H1 (cell line): Measurements from ENCODE around the gene CRHR1. TPM values are rescaled to one million over a fixed set of nuclear protein-coding genes. Genes with fewer than 3 reads are reported as not detected.

Source experiments
- CTCF ChIA-PET: fragments of 300-600 bp; sonication (Branson Sonifier 250); formaldehyde crosslinking; loops from one replicate; lab custom pipeline; 2021; ENCODE audit not compliant: partially characterized antibody; lab: Charles Lee
- POLR2A ChIA-PET: fragments of 300-600 bp; sonication (Branson Sonifier 250); formaldehyde crosslinking; loops from one replicate; lab custom pipeline; 2021; ENCODE audit warnings: inconsistent platforms; ENCODE audit not compliant: partially characterized antibody; lab: Charles Lee
- DNase-seq, 2 experiments: peaks; one replicate each; pipeline versions ENCODE4 v3.0.0 to v3.0.0-alpha.2; 2010 to 2022; ENCODE audit warnings: low spot score in 2 of 2, low read depth in 1 of 2, mixed read lengths in 1 of 2
- FAIRE-seq: peaks from 2 replicates; lab custom pipeline; 2011; peaks lifted over from hg19 to GRCh38; lab: Jason Lieb, UNC
- H2AFZ ChIP-seq: 2 replicates; pipeline ENCODE4 v1.8.1; 2012; ENCODE audit warnings: low read length, inconsistent platforms
- H2AK5ac ChIP-seq: 2 replicates; pipeline ENCODE4 v1.6.1; 2013; ENCODE audit warnings: low read depth, low read length
- H2BK120ac ChIP-seq: replicated peaks from 2 replicates; pipeline ENCODE3; 2013; ENCODE audit warnings: low read depth, low read length, inconsistent platforms
- H2BK12ac ChIP-seq: 2 replicates; pipeline ENCODE4 v1.6.1; 2013; ENCODE audit warnings: low read depth, low read length
- H2BK15ac ChIP-seq: 2 replicates; pipeline ENCODE4 v1.6.1; 2013; ENCODE audit warnings: low read length
- H2BK20ac ChIP-seq: 2 replicates; pipeline ENCODE4 v1.6.1; 2013; ENCODE audit warnings: low read length
- H2BK5ac ChIP-seq: 2 replicates; pipeline ENCODE4 v1.6.1; 2013; ENCODE audit warnings: low read depth, low read length
- H3K14ac ChIP-seq: 2 replicates; pipeline ENCODE4 v1.6.1; 2013; ENCODE audit warnings: inconsistent platforms; ENCODE audit not compliant: insufficient read length
- H3K18ac ChIP-seq: 2 replicates; pipeline ENCODE4 v1.6.1; 2013; ENCODE audit warnings: low read length; ENCODE audit errors: extremely low read depth
- H3K23ac ChIP-seq: 2 replicates; pipeline ENCODE4 v1.6.1; 2013; ENCODE audit warnings: inconsistent platforms; ENCODE audit not compliant: insufficient read length
- H3K23me2 ChIP-seq: 2 replicates; pipeline ENCODE4 v1.6.1; 2013; ENCODE audit warnings: low read depth, low read length
- H3K27ac ChIP-seq: 2 replicates; pipeline ENCODE4 v1.6.1; 2011; ENCODE audit warnings: low read depth, low read length, inconsistent platforms
- H3K27me3 ChIP-seq, 4 experiments: replicated peaks in 1 of 4; 1 replicate in 1 of 4; 2 replicates in 3 of 4; pipeline versions ENCODE4 v1.6.1 to v1.8.1; 2011 to 2013; ENCODE audit warnings: low read length in 3 of 4, mild to moderate bottlenecking in 3 of 4, inconsistent platforms in 2 of 4, mixed read lengths in 2 of 4, moderate library complexity in 1 of 4; ENCODE audit not compliant: control insufficient read depth in 3 of 4, insufficient read depth in 3 of 4; ENCODE audit errors: extremely low read depth in 1 of 4
- H3K36me3 ChIP-seq, 4 experiments: 2 replicates each; pipeline versions ENCODE4 v1.6.1 to v1.8.1; 2011 to 2013; ENCODE audit warnings: mild to moderate bottlenecking in 4 of 4, low read length in 3 of 4, moderate library complexity in 2 of 4, control low read depth in 1 of 4, inconsistent platforms in 1 of 4; ENCODE audit not compliant: insufficient read depth in 4 of 4, control insufficient read depth in 2 of 4
- H3K4ac ChIP-seq: replicated peaks from 2 replicates; pipeline ENCODE3; 2013; ENCODE audit warnings: low read length, low read depth, mixed read lengths, inconsistent platforms; ENCODE audit not compliant: insufficient read length
- H3K4me1 ChIP-seq, 4 experiments: replicated peaks in 1 of 4; 1 replicate in 1 of 4; 2 replicates in 3 of 4; pipeline versions ENCODE4 v1.6.1 to v1.8.1; 2011 to 2013; ENCODE audit warnings: low read length in 3 of 4, inconsistent platforms in 2 of 4, mixed read lengths in 1 of 4; ENCODE audit not compliant: insufficient read depth in 4 of 4, control insufficient read depth in 3 of 4
- H3K4me2 ChIP-seq, 2 experiments: 2 replicates each; pipeline versions ENCODE4 v1.6.1 to v1.8.1; 2011 to 2013; ENCODE audit warnings: low read depth in 2 of 2, low read length in 2 of 2, control low read depth in 1 of 2, inconsistent platforms in 1 of 2, mild to moderate bottlenecking in 1 of 2; ENCODE audit not compliant: insufficient read depth in 1 of 2
- H3K4me3 ChIP-seq, 4 experiments: fragments of 200-600, 300-600 bp in 1 of 4; sonication (generic), shearing (Covaris generic), sonication (Bioruptor Twin) in 1 of 4; 2 replicates each; pipeline versions ENCODE4 v1.5.1 to v1.8.1; 2011 to 2016; ENCODE audit warnings: low read length in 4 of 4, low read depth in 3 of 4, control low read depth in 2 of 4, inconsistent platforms in 2 of 4, mild to moderate bottlenecking in 2 of 4, mixed read lengths in 1 of 4, moderate library complexity in 1 of 4; ENCODE audit not compliant: insufficient read depth in 2 of 4; ENCODE audit errors: extremely low read depth in 1 of 4
- H3K56ac ChIP-seq: replicated peaks from 2 replicates; pipeline ENCODE3; 2013; ENCODE audit warnings: low read depth, mild to moderate bottlenecking, mixed read lengths, low read length, inconsistent platforms; ENCODE audit not compliant: insufficient read length
- H3K79me1 ChIP-seq: 2 replicates; pipeline ENCODE4 v1.6.1; 2013; ENCODE audit warnings: low read depth, low read length, control low read depth
- H3K79me2 ChIP-seq, 2 experiments: 2 replicates each; pipeline versions ENCODE4 v1.6.1 to v1.8.1; 2012 to 2013; ENCODE audit warnings: low read length in 2 of 2, mild to moderate bottlenecking in 2 of 2, inconsistent platforms in 1 of 2; ENCODE audit not compliant: insufficient read depth in 2 of 2, control insufficient read depth in 1 of 2
- H3K9ac ChIP-seq, 4 experiments: replicated peaks in 1 of 4; 1 replicate in 1 of 4; 2 replicates in 3 of 4; pipeline versions ENCODE4 v1.6.1 to v1.8.1; 2011 to 2013; ENCODE audit warnings: low read depth in 3 of 4, low read length in 3 of 4, control low read depth in 2 of 4, mild to moderate bottlenecking in 2 of 4, moderate library complexity in 2 of 4, inconsistent platforms in 1 of 4; ENCODE audit errors: extremely low read depth in 1 of 4
- H3K9me3 ChIP-seq, 2 experiments: 2 replicates each; pipeline versions ENCODE4 v1.6.1 to v1.8.1; 2012 to 2013; ENCODE audit warnings: mild to moderate bottlenecking in 2 of 2, moderate library complexity in 2 of 2, control low read depth in 1 of 2, inconsistent platforms in 1 of 2, low read depth in 1 of 2, low read length in 1 of 2, mixed read lengths in 1 of 2; ENCODE audit not compliant: insufficient read depth in 2 of 2
- H4K20me1 ChIP-seq, 2 experiments: replicated peaks in 1 of 2; 2 replicates each; pipeline versions ENCODE3 to v1.8.1; 2011 to 2013; ENCODE audit warnings: inconsistent platforms in 2 of 2, low read length in 2 of 2, mild to moderate bottlenecking in 1 of 2; ENCODE audit not compliant: insufficient read depth in 2 of 2, control insufficient read depth in 1 of 2
- H4K5ac ChIP-seq: 2 replicates; pipeline ENCODE4 v1.6.1; 2013; ENCODE audit warnings: low read length, low read depth, mixed read lengths, inconsistent platforms; ENCODE audit not compliant: insufficient read length
- H4K8ac ChIP-seq: 2 replicates; pipeline ENCODE4 v1.8.0; 2013; ENCODE audit warnings: mild to moderate bottlenecking, moderate library complexity, low read length, inconsistent platforms; ENCODE audit not compliant: insufficient read depth; ENCODE audit errors: extremely low read depth
- H4K91ac ChIP-seq: replicated peaks from 2 replicates; pipeline ENCODE3; 2013; ENCODE audit warnings: low read length, mixed read lengths, inconsistent platforms; ENCODE audit not compliant: insufficient read length
- CTCF ChIP-seq, 3 experiments: IDR thresholded peaks; 1 replicate in 2 of 3; 2 replicates in 1 of 3; pipeline versions ENCODE4 v1.5.1 to v1.6.1; 2011; ENCODE audit warnings: low read length in 3 of 3, mild to moderate bottlenecking in 3 of 3, inconsistent platforms in 2 of 3, low read depth in 1 of 3, moderate library complexity in 1 of 3; ENCODE audit not compliant: insufficient read depth in 1 of 3; ENCODE audit errors: control extremely low read depth in 1 of 3
- HDAC2 ChIP-seq, 2 experiments: fragments of 300-600 bp in 1 of 2; sonication (generic) in 1 of 2; IDR thresholded peaks; 2 replicates each; pipeline ENCODE4 v1.6.1; 2011 to 2012; ENCODE audit warnings: low read depth in 2 of 2, low read length in 2 of 2, mild to moderate bottlenecking in 2 of 2, moderate library complexity in 2 of 2, borderline replicate concordance in 1 of 2, inconsistent platforms in 1 of 2
- NANOG ChIP-seq: IDR thresholded peaks from 2 replicates; pipeline ENCODE4 v1.6.1; 2011; ENCODE audit warnings: low read length, low read depth, mild to moderate bottlenecking, inconsistent platforms; ENCODE audit not compliant: insufficient read depth, poor library complexity, severe bottlenecking
- SP2 ChIP-seq: IDR thresholded peaks from 2 replicates; pipeline ENCODE4 v1.6.1; 2012; ENCODE audit warnings: mild to moderate bottlenecking, low read length, inconsistent platforms
- SUZ12 ChIP-seq: fragments of 200-600 bp; sonication (generic); IDR thresholded peaks from 2 replicates; pipeline ENCODE4 v1.6.1; 2012; ENCODE audit warnings: mild to moderate bottlenecking, inconsistent platforms, low read length, moderate library complexity, mixed read lengths
- WGBS, 2 experiments: shearing (Covaris generic) in 1 of 2; methylation state at CpG; one replicate each; pipeline versions ENCODE4 v1.1.6 to v1.1.7; 2013 to 2015; ENCODE audit warnings: low lambda C conversion rate in 2 of 2, mixed read lengths in 2 of 2, inconsistent platforms in 1 of 2, low coverage in 1 of 2, missing lambda C conversion rate in 1 of 2; ENCODE audit not compliant: insufficient replicate concordance in 2 of 2, insufficient coverage in 1 of 2, insufficient read length in 1 of 2; ENCODE audit errors: extremely low coverage in 1 of 2, missing lambda C conversion rate in 1 of 2; 5-methylcytosine and 5-hydroxymethylcytosine counted together
- polyA plus RNA-seq, 7 experiments: library from polyadenylated mRNA; depleted of rRNA in 3 of 7; stranded (reverse) in 5 of 7; unstranded in 2 of 7; fragments of >200 nt in 5 of 7; fragments of 200-250 nt in 2 of 7; gene quantifications; 1 replicate in 5 of 7; 2 replicates in 1 of 7; 4 replicates in 1 of 7; pipeline versions ENCODE4 v1.2.1 to v1.2.3, GENCODE V29; 2011 to 2013; ENCODE audit warnings: missing spikeins in 2 of 7, mixed read lengths in 2 of 7
- total RNA-seq: library from RNA; stranded (reverse); fragmentation: NEBNext Ultra II Directional; extraction: Animal tissue kit (Norgen Biotek cat#: 25700); gene quantifications from 2 replicates; pipeline ENCODE4 v1.2.1, GENCODE V29; 2021

Gene CRHR1
- total and polyA plus RNA-seq, 2 of the 8 experiments (the other 6 are each of a cell fraction or from before 2014, with no cell fraction given) = 0.56 to 1.7 TPM

- Histone ChIP-seq H2BK20ac (no peak overlapping the region), H4K5ac (no peak overlapping the region), H4K20me1 (no peaks in the 10 kb centered on the region), H2AFZ (no peak overlapping the region), H3K4me2 (no peak overlapping the region), H3K79me1 (no peaks in the 10 kb centered on the region), H3K4me1 (peaks cover 0 to 13% (median 6%) of the 10 kb centered on the region in 4 experiments; a peak in 5 of 7 replicates), H4K8ac (no peak overlapping the region), H3K4ac (no peak overlapping the region), H3K36me3 (no peaks in the 10 kb centered on the region), H2BK5ac (no peak overlapping the region), H2BK12ac (peak overlapping the region; percentile 50; the same call in 1 of the 2 replicates), H3K14ac (no peak overlapping the region), H3K27ac (no peak overlapping the region), H3K4me3 (no peak overlapping the region), H3K23ac (no peak overlapping the region), H3K9ac (no peak overlapping the region), H4K91ac (no peak overlapping the region), H3K23me2 (0 out of 2 replicates have a peak, but pooled peaks cover 1% of the 10 kb centered on the region), H3K9me3 (no peaks in the 10 kb centered on the region), H2AK5ac (no peak overlapping the region; the same call in 1 of the 2 replicates), H3K79me2 (no peaks in the 10 kb centered on the region), H3K18ac (no peak overlapping the region), H3K27me3 (peaks cover 0 to 23% (median 6%) of the 10 kb centered on the region in 4 experiments; a peak in 5 of 7 replicates), H2BK15ac (no peak overlapping the region), H3K56ac (no peak overlapping the region)
- no peak for DNase-seq
- CTCF ChIA-PET = interaction anchor here (0.7 to 5.2 kb wide), 12 partner anchors 10 to 144 kb away, joined by 3 to 50 read pairs (median 5); partner anchors contain the start of gene CRHR1
- POLR2A ChIA-PET = no interaction called here
- FAIRE-seq = no peak
- 73% methylated on average over 3 of the region's 3 CpGs; no CpG with 5 or more reads in 1 of the 2 experiments for WGBS, 2 experiments
- no peak for TF ChIP-seq SP2
- no peak for TF ChIP-seq NANOG
- no peak for TF ChIP-seq HDAC2 (IDR thresholded peaks at IDR 0.05; ENCODE audit: borderline replicate concordance in 1 of 2, low read depth in 2 of 2, low read length in 2 of 2)
- no peak for TF ChIP-seq SUZ12
- no peak for TF ChIP-seq CTCF (IDR thresholded peaks at IDR 0.05; ENCODE audit: control extremely low read depth in 1 of 3, insufficient read depth in 1 of 3, low read depth in 1 of 3, low read length in 3 of 3)
- TF ChIP-seq, all 59 proteins: peak for 0
- no peak overlapping the region for H2BK120ac ChIP-seq
Observed at GRCh38 chr17:45792437-45792836, 8.3 kb downstream of the CRHR1 start.
